LNCAP (cell line): ENCODE measurements around the gene PSMA8.
A peak's percentile ranks its signal among the peaks of the same experiment; 100 is the strongest.

Experiments used
- CTCF ChIP-seq: fragments of 450-650 bp; IDR thresholded peaks from 2 replicates; pipeline ENCODE4 v1.5.1; 2017; ENCODE audit warnings: mild to moderate bottlenecking

Gene PSMA8

GRCh38 chr18:26096852-26097251 is 36.8 kb upstream of the PSMA8 start:
- TF ChIP-seq CTCF: no peak

GRCh38 chr18:26097563-26097962 is 36.1 kb upstream of the PSMA8 start:
- no peak for TF ChIP-seq CTCF

GRCh38 chr18:26103579-26103978 is 30.1 kb upstream of the PSMA8 start:
- TF ChIP-seq CTCF: peak; percentile 50

GRCh38 chr18:26104035-26104434 is 29.6 kb upstream of the PSMA8 start:
- no peak for TF ChIP-seq CTCF

GRCh38 chr18:26119246-26119645 is 14.4 kb upstream of the PSMA8 start:
- TF ChIP-seq CTCF: no peak

- TF ChIP-seq CTCF: no peak
Observed at GRCh38 chr18:26121476-26121875, 12.2 kb upstream of the PSMA8 start.

GRCh38 chr18:26127786-26128185 is 5.9 kb upstream of the PSMA8 start:
- TF ChIP-seq CTCF: no peak

GRCh38 chr18:26134107-26134506 is 438 bp downstream of the PSMA8 start:
- TF ChIP-seq CTCF: no peak
